GM21360 (cell line): ENCODE data around the gene TMEM59.
"Not testable (repeated sequence)": the region's sequence is repeated elsewhere in the genome, so short reads cannot be mapped to it uniquely, and the experiment has no call there.

Source experiments
- ATAC-seq: cut with Tn5 transposase; IDR thresholded peaks from one replicate; pipeline ENCODE4 v1.9.1; 2021; ENCODE audit warnings: mild to moderate bottlenecking, moderate library complexity; ENCODE audit not compliant: unreplicated experiment

The TMEM59 gene

GRCh38 chr1:54053745-54054437, 887 bp upstream of the TMEM59 start:
- no peak for ATAC-seq

- ATAC-seq = peak; percentile 8
Measured at GRCh38 chr1:54052431-54052933, 522 bp downstream of the TMEM59 start.

GRCh38 chr1:54051933-54052430, 1.0 kb downstream of the TMEM59 start:
- ATAC-seq = no peak

- ATAC-seq = not testable (repeated sequence)
Measured at GRCh38 chr1:54050435-54050834, 2.6 kb downstream of the TMEM59 start.

- ATAC-seq = no peak
Measured at GRCh38 chr1:54047384-54048305, 5.4 kb downstream of the TMEM59 start.

- ATAC-seq = no peak
Measured at GRCh38 chr1:54046671-54047383, 6.2 kb downstream of the TMEM59 start.

GRCh38 chr1:54045496-54045895, 7.5 kb downstream of the TMEM59 start:
- ATAC-seq = no peak

- no peak for ATAC-seq
Measured at GRCh38 chr1:54041806-54042205, 11.2 kb downstream of the TMEM59 start.

- ATAC-seq = no peak
Measured at GRCh38 chr1:54037476-54037875, 15.5 kb downstream of the TMEM59 start.

GRCh38 chr1:54028306-54029251, 24.4 kb downstream of the TMEM59 start:
- ATAC-seq = no peak

GRCh38 chr1:54027848-54028247, 25.2 kb downstream of the TMEM59 start:
- ATAC-seq = no peak

- not testable (repeated sequence) for ATAC-seq
Measured at GRCh38 chr1:54024811-54025210, 28.2 kb downstream of the TMEM59 start.

- no peak for ATAC-seq
Measured at GRCh38 chr1:54024358-54024757, 28.6 kb downstream of the TMEM59 start.

- ATAC-seq = not testable (repeated sequence)
Measured at GRCh38 chr1:54019562-54020176, 33.3 kb downstream of the TMEM59 start.

- no peak for ATAC-seq
Measured at GRCh38 chr1:54018635-54019034, 34.4 kb downstream of the TMEM59 start.

GRCh38 chr1:54017979-54018378, 35.0 kb downstream of the TMEM59 start, which contains the start of gene LDLRAD1:
LDLRAD1 (minus strand) TSS chr1:54018186; CDS start chr1:54018112, 74 bp downstream.
- ATAC-seq = no peak

- no peak for ATAC-seq
Measured at GRCh38 chr1:54016343-54017282, 36.4 kb downstream of the TMEM59 start.

- ATAC-seq = no peak
Measured at GRCh38 chr1:54014009-54014629, 38.9 kb downstream of the TMEM59 start.
